MG63 (cell line): ENCODE measurements around the gene TMEM150B. TPM values are rescaled to one million over a fixed set of nuclear protein-coding genes. Genes with fewer than 3 reads are reported as not detected.
A peak's percentile ranks its signal among the peaks of the same experiment; 100 is the strongest.

Source experiments
- DNase-seq: peaks from one replicate; pipeline ENCODE4 v3.0.0-alpha.2; 2020
- H3K27me3 ChIP-seq: fragments of 250-450 bp; sonication (Bioruptor Pico); 2 replicates; pipeline ENCODE4 v1.5.1; 2020; ENCODE audit warnings: mild to moderate bottlenecking, moderate library complexity
- H3K36me3 ChIP-seq: fragments of 250-450 bp; sonication (Bioruptor Pico); 2 replicates; pipeline ENCODE4 v1.5.1; 2020; ENCODE audit warnings: mild to moderate bottlenecking, moderate library complexity
- H3K4me3 ChIP-seq: fragments of 250-450 bp; sonication (Bioruptor Pico); 2 replicates; pipeline ENCODE4 v1.5.1; 2020; ENCODE audit warnings: mild to moderate bottlenecking, moderate library complexity
- H3K9me3 ChIP-seq: fragments of 250-450 bp; sonication (Bioruptor Pico); 2 replicates; pipeline ENCODE4 v1.5.1; 2020; ENCODE audit warnings: mild to moderate bottlenecking, moderate library complexity
- total RNA-seq: library from RNA; depleted of rRNA; stranded (reverse); fragments of >200 nt; shearing (Covaris generic); gene quantifications from 2 replicates; pipeline ENCODE4 v1.2.3, GENCODE V29; 2014; ENCODE audit warnings: low replicate concordance; rRNA removed

Gene TMEM150B
- total RNA-seq = not detected in 2 replicates

- Histone ChIP-seq H3K9me3 (no peaks in the 10 kb centered on the region), H3K27me3 (no peaks in the 10 kb centered on the region), H3K4me3 (no peak within 1 kb of the TSS), H3K36me3 (no peaks in the 10 kb centered on the region)
- no peak for DNase-seq
Measured at GRCh38 chr19:55325172-55325571, at the start of gene TMEM150B. Gene TMEM150B (minus strand): TSS chr19:55325341. CDS start chr19:55321036, 4,305 bp downstream.

GRCh38 chr19:55373993-55374757, 49.0 kb upstream of the TMEM150B start:
- Histone ChIP-seq H3K9me3 (no peaks in the 10 kb centered on the region), H3K27me3 (peaks cover 11% of the 10 kb centered on the region), H3K36me3 (no peaks in the 10 kb centered on the region), H3K4me3 (no peak overlapping the region)
- no peak for DNase-seq

GRCh38 chr19:55373306-55373992, 48.3 kb upstream of the TMEM150B start:
- Histone ChIP-seq H3K27me3 (peaks cover 11% of the 10 kb centered on the region), H3K36me3 (no peaks in the 10 kb centered on the region)
- no peak for DNase-seq

GRCh38 chr19:55372316-55373081, 47.4 kb upstream of the TMEM150B start:
- no peak for DNase-seq
- peaks cover 11% of the 10 kb centered on the region for H3K27me3 ChIP-seq
- H3K36me3 ChIP-seq = no peaks in the 10 kb centered on the region
- no peak overlapping the region for H3K4me3 ChIP-seq
- no peaks in the 10 kb centered on the region for H3K9me3 ChIP-seq

More at GRCh38 chr19:55373306-55373992, 48.3 kb upstream of the TMEM150B start:
- no peaks in the 10 kb centered on the region for H3K9me3 ChIP-seq
- no peak overlapping the region for H3K4me3 ChIP-seq

- Histone ChIP-seq H3K9me3 (no peaks in the 10 kb centered on the region), H3K27me3 (peaks cover 11% of the 10 kb centered on the region), H3K36me3 (no peaks in the 10 kb centered on the region), H3K4me3 (peak within 1 kb of the TSS; percentile 29)
- peak; percentile 39 for DNase-seq
Measured at GRCh38 chr19:55370305-55370988, 45.3 kb upstream of the TMEM150B start, which contains the start of gene IL11. Gene IL11 (minus strand): TSS chr19:55370463. CDS start chr19:55370310, 153 bp downstream.

- Histone ChIP-seq H3K27me3 (peaks cover 11% of the 10 kb centered on the region), H3K9me3 (no peaks in the 10 kb centered on the region), H3K4me3 (peak overlapping the region; percentile 29), H3K36me3 (no peaks in the 10 kb centered on the region)
- DNase-seq = peak; percentile 43
Measured at GRCh38 chr19:55369653-55370304, 44.6 kb upstream of the TMEM150B start.

- Histone ChIP-seq H3K27me3 (peaks cover 11% of the 10 kb centered on the region), H3K4me3 (no peak overlapping the region), H3K9me3 (no peaks in the 10 kb centered on the region), H3K36me3 (no peaks in the 10 kb centered on the region)
- peak; percentile 66 for DNase-seq
Measured at GRCh38 chr19:55368701-55369563, 43.8 kb upstream of the TMEM150B start.

GRCh38 chr19:55368106-55368505, 43.0 kb upstream of the TMEM150B start:
- Histone ChIP-seq H3K9me3 (no peaks in the 10 kb centered on the region), H3K36me3 (no peaks in the 10 kb centered on the region), H3K4me3 (no peak overlapping the region), H3K27me3 (peaks cover 11% of the 10 kb centered on the region)
- no peak for DNase-seq

- Histone ChIP-seq H3K9me3 (no peaks in the 10 kb centered on the region), H3K27me3 (peaks cover 11% of the 10 kb centered on the region), H3K4me3 (no peak overlapping the region), H3K36me3 (no peaks in the 10 kb centered on the region)
- DNase-seq = no peak
Measured at GRCh38 chr19:55366790-55367189, 41.6 kb upstream of the TMEM150B start.

GRCh38 chr19:55365964-55366363, 40.8 kb upstream of the TMEM150B start:
- H3K4me3 ChIP-seq = no peak overlapping the region
- no peak for DNase-seq
- H3K9me3 ChIP-seq = no peaks in the 10 kb centered on the region
- H3K27me3 ChIP-seq = peaks cover 8% of the 10 kb centered on the region
- no peaks in the 10 kb centered on the region for H3K36me3 ChIP-seq

GRCh38 chr19:55365245-55365644, 40.1 kb upstream of the TMEM150B start:
- no peak for DNase-seq
- Histone ChIP-seq H3K9me3 (no peaks in the 10 kb centered on the region), H3K4me3 (no peak overlapping the region), H3K36me3 (no peaks in the 10 kb centered on the region), H3K27me3 (peaks cover 6% of the 10 kb centered on the region)

- H3K27me3 ChIP-seq = no peaks in the 10 kb centered on the region
- no peaks in the 10 kb centered on the region for H3K36me3 ChIP-seq
- no peak within 1 kb of the TSS for H3K4me3 ChIP-seq
- DNase-seq = no peak
- H3K9me3 ChIP-seq = no peaks in the 10 kb centered on the region
Measured at GRCh38 chr19:55362990-55363716, 38.0 kb upstream of the TMEM150B start, which contains the start of gene GARIN5B. Gene GARIN5B (minus strand): TSS chr19:55363260. CDS start chr19:55363066, 194 bp downstream.

- peaks cover 3% of the 10 kb centered on the region for H3K27me3 ChIP-seq
- no peaks in the 10 kb centered on the region for H3K9me3 ChIP-seq
- no peak overlapping the region for H3K4me3 ChIP-seq
Measured at GRCh38 chr19:55362174-55362989, 37.2 kb upstream of the TMEM150B start.

GRCh38 chr19:55360902-55361301, 35.8 kb upstream of the TMEM150B start:
- no peak overlapping the region for H3K4me3 ChIP-seq
- DNase-seq = no peak
- no peaks in the 10 kb centered on the region for H3K36me3 ChIP-seq
- peaks cover 16% of the 10 kb centered on the region for H3K27me3 ChIP-seq
- no peaks in the 10 kb centered on the region for H3K9me3 ChIP-seq

More at GRCh38 chr19:55362174-55362989, 37.2 kb upstream of the TMEM150B start:
- H3K36me3 ChIP-seq = no peaks in the 10 kb centered on the region
- no peak for DNase-seq
